ENCODE measurements around the gene FHIT.

The FHIT gene

DNA sequence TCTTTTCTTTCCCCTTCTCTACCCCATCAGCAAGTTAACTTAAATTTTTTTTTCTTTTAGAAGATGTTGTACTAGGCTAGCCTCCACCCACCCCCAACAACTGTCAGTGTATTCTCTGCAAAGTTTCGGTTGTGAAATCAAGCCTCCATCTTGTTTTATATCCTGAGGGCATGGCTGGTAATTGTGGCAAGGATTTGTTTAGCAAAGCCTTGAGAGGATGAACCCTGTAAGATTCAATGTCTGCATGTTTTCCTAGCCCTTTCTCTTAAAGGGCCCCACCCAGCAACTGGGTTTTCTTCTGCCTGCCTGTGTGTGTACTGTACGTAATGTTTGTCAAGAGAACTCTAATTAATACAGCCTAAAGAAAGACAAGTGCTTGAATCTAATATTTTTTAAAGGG, 475.3 kb downstream of the FHIT start:
- no peak overlapping the region for H3K27ac ChIP-seq
- no peaks in the 10 kb centered on the region for H3K36me3 ChIP-seq (replicated peaks)
- DNase-seq, result no peak
- in situ Hi-C loops (cut with HindIII; ENCODE audit: low pct_ligation_motif_present, low sequenced_read_pairs), result no loop called here
- TF ChIP-seq, protein P1, sequence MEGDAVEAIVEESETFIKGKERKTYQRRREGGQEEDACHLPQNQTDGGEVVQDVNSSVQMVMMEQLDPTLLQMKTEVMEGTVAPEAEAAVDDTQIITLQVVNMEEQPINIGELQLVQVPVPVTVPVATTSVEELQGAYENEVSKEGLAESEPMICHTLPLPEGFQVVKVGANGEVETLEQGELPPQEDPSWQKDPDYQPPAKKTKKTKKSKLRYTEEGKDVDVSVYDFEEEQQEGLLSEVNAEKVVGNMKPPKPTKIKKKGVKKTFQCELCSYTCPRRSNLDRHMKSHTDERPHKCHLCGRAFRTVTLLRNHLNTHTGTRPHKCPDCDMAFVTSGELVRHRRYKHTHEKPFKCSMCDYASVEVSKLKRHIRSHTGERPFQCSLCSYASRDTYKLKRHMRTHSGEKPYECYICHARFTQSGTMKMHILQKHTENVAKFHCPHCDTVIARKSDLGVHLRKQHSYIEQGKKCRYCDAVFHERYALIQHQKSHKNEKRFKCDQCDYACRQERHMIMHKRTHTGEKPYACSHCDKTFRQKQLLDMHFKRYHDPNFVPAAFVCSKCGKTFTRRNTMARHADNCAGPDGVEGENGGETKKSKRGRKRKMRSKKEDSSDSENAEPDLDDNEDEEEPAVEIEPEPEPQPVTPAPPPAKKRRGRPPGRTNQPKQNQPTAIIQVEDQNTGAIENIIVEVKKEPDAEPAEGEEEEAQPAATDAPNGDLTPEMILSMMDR (IDR thresholded peaks at IDR 0.05; ENCODE audit: low read depth, low read length, missing control alignments), result no peak
- no peak overlapping the region for H3K4me3 ChIP-seq (ENCODE audit: low read depth, low read length)
- no peaks in the 10 kb centered on the region for H3K27me3 ChIP-seq (replicated peaks)

DNA sequence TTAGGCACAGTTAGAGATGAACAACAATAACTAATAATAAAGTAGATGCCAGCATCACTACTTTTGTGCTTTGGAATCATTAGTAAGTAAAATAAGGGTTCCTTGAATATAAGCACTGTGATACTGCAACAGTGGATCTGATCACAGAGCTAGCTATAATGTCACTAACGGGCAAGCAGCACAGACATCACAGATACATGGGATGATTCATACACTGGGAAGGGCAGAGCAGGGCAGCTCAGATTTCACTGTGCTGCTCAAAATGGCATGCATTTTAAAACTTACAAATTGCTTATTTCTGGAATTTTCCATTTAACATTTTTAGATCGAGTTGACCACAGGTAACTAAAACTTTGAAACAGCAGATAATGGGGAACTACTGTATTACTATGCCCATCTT, 476.6 kb downstream of the FHIT start:
- H3K27me3 ChIP-seq (replicated peaks), result no peaks in the 10 kb centered on the region
- H3K36me3 ChIP-seq (replicated peaks), result no peaks in the 10 kb centered on the region
- H3K4me3 ChIP-seq (ENCODE audit: low read depth, low read length), result no peak overlapping the region
- in situ Hi-C loops (cut with HindIII; ENCODE audit: low pct_ligation_motif_present, low sequenced_read_pairs), result no loop called here
- H3K27ac ChIP-seq, result no peak overlapping the region
- DNase-seq, result peak; percentile 2
- TF ChIP-seq, protein P1 (IDR thresholded peaks at IDR 0.05; ENCODE audit: low read depth, low read length, missing control alignments), result no peak

DNA sequence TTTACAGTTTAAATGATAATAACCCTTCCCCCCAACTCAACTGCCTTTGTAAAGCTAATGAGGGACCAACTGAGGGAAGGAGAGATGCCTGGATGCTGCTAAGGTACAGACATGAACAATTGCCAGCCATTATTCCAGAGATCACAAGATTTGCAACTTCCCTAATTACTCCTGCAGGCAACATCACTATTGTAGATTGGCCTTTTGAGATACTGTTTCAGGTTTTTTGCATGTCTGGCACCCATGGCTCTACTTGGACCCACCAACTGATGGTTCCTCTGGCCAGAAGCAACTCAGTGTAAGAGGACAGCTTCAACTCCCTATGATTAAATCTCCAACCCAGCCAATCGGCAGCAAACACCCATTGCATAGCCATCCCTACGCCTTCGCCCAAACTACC, 478.7 kb downstream of the FHIT start:
- in situ Hi-C loops (cut with HindIII; ENCODE audit: low pct_ligation_motif_present, low sequenced_read_pairs), result no loop called here
- Histone ChIP-seq H3K27me3 (replicated peaks) (no peaks in the 10 kb centered on the region), H3K27ac (no peak overlapping the region), H3K4me3 (ENCODE audit: low read depth, low read length) (no peak overlapping the region), H3K36me3 (replicated peaks) (no peaks in the 10 kb centered on the region)
- TF ChIP-seq, protein P1 (IDR thresholded peaks at IDR 0.05; ENCODE audit: low read depth, low read length, missing control alignments), result no peak
- DNase-seq, result no peak

DNA sequence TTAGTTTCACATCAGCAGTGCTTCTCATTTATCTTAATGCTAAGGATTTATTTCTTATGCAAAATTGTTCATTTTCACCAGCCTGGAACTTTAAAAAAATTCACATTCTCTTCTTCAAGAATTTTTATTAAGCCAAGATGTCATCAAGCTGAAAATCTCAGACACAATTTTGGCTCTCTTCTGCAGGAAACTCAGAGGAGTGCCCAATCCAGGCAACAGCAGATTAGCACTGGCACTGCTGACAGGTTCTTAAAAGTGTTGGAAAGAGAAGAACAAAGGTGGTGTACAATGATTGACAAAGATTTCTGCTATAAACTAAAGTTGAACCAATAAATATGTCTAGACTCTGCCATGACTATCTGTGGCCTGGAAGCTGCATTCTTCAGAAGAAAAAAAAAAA, 479.5 kb downstream of the FHIT start:
- Histone ChIP-seq H3K27me3 (replicated peaks) (no peaks in the 10 kb centered on the region), H3K36me3 (replicated peaks) (no peaks in the 10 kb centered on the region), H3K27ac (no peak overlapping the region), H3K4me3 (ENCODE audit: low read depth, low read length) (no peak overlapping the region)
- no peak for DNase-seq
- TF ChIP-seq, protein P1 (IDR thresholded peaks at IDR 0.05; ENCODE audit: low read depth, low read length, missing control alignments), result no peak
- in situ Hi-C loops (cut with HindIII; ENCODE audit: low pct_ligation_motif_present, low sequenced_read_pairs), result no loop called here

DNA sequence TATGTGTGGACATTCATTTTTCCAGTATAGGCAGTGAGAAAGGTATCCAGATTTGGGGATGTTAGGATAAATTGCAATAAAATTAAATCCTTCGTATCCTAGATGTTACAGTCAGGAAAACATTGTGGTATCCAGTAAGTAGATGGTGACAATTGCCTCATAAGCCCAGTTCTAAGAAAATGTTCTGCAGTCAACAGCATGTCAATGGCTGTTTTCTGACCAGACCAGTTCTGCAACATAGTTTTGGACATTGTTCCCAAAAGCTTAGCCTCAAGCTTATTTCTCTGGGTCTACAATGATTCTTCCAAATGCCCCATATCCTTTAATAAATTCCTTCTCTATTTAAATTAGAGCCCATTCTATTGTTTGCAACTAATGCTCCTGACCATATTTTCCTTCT, 480.7 kb downstream of the FHIT start:
- no peak for DNase-seq
- in situ Hi-C loops (cut with HindIII; ENCODE audit: low pct_ligation_motif_present, low sequenced_read_pairs), result no loop called here
- TF ChIP-seq, protein P1 (IDR thresholded peaks at IDR 0.05; ENCODE audit: low read depth, low read length, missing control alignments), result no peak

DNA sequence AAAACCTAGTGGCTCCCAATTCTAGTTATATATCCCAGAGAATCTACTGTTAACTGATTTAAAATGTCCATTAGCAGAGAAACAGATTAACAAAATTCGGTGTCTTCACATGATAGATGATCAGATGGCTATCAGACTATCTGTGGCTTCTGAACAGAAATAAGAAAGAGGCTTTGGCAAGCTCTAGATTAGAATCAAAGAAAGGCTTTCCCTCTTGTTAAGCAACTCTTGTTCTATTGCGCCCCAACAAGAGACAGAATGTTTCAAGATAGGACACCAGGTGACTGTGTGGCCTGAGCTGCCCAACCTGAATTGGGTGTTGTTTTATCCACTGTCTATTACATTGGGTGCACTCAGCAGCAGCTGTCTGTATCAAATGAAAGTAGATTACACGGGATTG, 483.7 kb downstream of the FHIT start:
- Histone ChIP-seq H3K36me3 (replicated peaks) (no peaks in the 10 kb centered on the region), H3K4me3 (ENCODE audit: low read depth, low read length) (no peak overlapping the region), H3K27me3 (replicated peaks) (no peaks in the 10 kb centered on the region), H3K27ac (no peak overlapping the region)
- TF ChIP-seq, protein P1 (IDR thresholded peaks at IDR 0.05; ENCODE audit: low read depth, low read length, missing control alignments), result no peak
- in situ Hi-C loops (cut with HindIII; ENCODE audit: low pct_ligation_motif_present, low sequenced_read_pairs), result no loop called here
- DNase-seq, result no peak

More for the DNA sequence above, 480.7 kb downstream of the FHIT start:
- no peaks in the 10 kb centered on the region for H3K36me3 ChIP-seq (replicated peaks)
- H3K27me3 ChIP-seq (replicated peaks), result no peaks in the 10 kb centered on the region
- no peak overlapping the region for H3K4me3 ChIP-seq (ENCODE audit: low read depth, low read length)
- H3K27ac ChIP-seq, result no peak overlapping the region
